Glutamatergic neuron (in vitro differentiated cells): ENCODE results near the gene TNS1. TPM values are rescaled to one million over a fixed set of nuclear protein-coding genes. Genes with fewer than 3 reads are reported as not detected.

Source experiments
- DNase-seq: peaks from one replicate; pipeline ENCODE4 v3.0.0; 2022
- H3K27ac Mint-ChIP-seq: one replicate; pipeline ENCODE4 v1.8.0; 2020; ENCODE audit warnings: mild to moderate bottlenecking, mixed read lengths, inconsistent platforms; ENCODE audit not compliant: unreplicated experiment
- H3K27me3 Mint-ChIP-seq: one replicate; pipeline ENCODE4 v1.8.0; 2020; ENCODE audit warnings: mild to moderate bottlenecking, moderate library complexity, mixed read lengths, inconsistent platforms; ENCODE audit not compliant: unreplicated experiment
- H3K36me3 Mint-ChIP-seq: one replicate; pipeline ENCODE4 v1.8.0; 2020; ENCODE audit warnings: mild to moderate bottlenecking, mixed read lengths, inconsistent platforms; ENCODE audit not compliant: unreplicated experiment
- H3K4me1 Mint-ChIP-seq: one replicate; pipeline ENCODE4 v1.8.0; 2020; ENCODE audit warnings: mild to moderate bottlenecking, low read depth, mixed read lengths, inconsistent platforms; ENCODE audit not compliant: unreplicated experiment
- H3K4me3 Mint-ChIP-seq: one replicate; pipeline ENCODE4 v1.8.0; 2020; ENCODE audit warnings: mild to moderate bottlenecking, mixed read lengths, inconsistent platforms; ENCODE audit not compliant: unreplicated experiment
- H3K9me3 Mint-ChIP-seq: one replicate; pipeline ENCODE4 v1.8.0; 2020; ENCODE audit warnings: mild to moderate bottlenecking, moderate library complexity, mixed read lengths, inconsistent platforms; ENCODE audit not compliant: unreplicated experiment
- CTCF ChIP-seq: fragments of 200-600 bp; sonication (generic); IDR thresholded peaks from one replicate; pipeline ENCODE4 v1.5.0; 2021; ENCODE audit not compliant: partially characterized antibody, unreplicated experiment
- total RNA-seq: library from RNA; stranded (reverse); fragmentation: NEBNext Ultra II Directional; extraction: Animal tissue kit (Norgen Biotek cat#: 25700); gene quantifications from one replicate; pipeline ENCODE4 v1.2.1, GENCODE V29; 2021; ENCODE audit not compliant: unreplicated experiment

Gene TNS1
- total RNA-seq, 1 donor from 2014 or later = 3.2 TPM

- DNase-seq = no peak
- no peaks in the 10 kb centered on the region for H3K9me3 Mint-ChIP-seq
- H3K27me3 Mint-ChIP-seq = peaks cover 5% of the 10 kb centered on the region
- no peaks in the 10 kb centered on the region for H3K36me3 Mint-ChIP-seq
- TF ChIP-seq CTCF = no peak
- H3K27ac Mint-ChIP-seq = no peak overlapping the region
- no peak overlapping the region for H3K4me3 Mint-ChIP-seq
- H3K4me1 Mint-ChIP-seq = peaks cover 4% of the 10 kb centered on the region
These were observed 203.8 kb downstream of the TNS1 start for GRCh38 chr2:217798743-217799562.

DNA sequence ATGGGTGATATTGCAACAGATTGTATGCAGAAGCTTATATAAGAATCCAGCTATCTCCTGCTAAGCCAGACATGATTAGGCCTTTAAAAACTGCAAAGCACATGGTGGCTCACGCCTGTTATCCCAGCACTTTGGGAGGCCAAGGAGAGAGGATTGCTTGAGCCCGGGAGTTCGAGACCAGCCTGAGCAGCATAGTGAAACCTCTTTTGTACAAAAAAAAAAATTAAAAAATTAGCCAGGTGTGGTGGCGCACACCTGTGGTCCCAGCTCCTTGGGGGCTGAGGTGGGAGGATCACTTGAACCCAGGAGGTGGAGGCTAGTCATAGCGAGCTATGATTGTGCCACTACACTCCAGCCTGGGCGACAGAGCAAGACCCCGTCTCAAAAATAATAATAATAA lies 204.6 kb downstream of the TNS1 start:
- Mint-ChIP-seq H3K27ac (no peak overlapping the region), H3K9me3 (no peaks in the 10 kb centered on the region), H3K36me3 (no peaks in the 10 kb centered on the region), H3K4me1 (peaks cover 4% of the 10 kb centered on the region), H3K27me3 (peaks cover 5% of the 10 kb centered on the region), H3K4me3 (no peak overlapping the region)
- no peak for TF ChIP-seq CTCF
- no peak for DNase-seq

DNA sequence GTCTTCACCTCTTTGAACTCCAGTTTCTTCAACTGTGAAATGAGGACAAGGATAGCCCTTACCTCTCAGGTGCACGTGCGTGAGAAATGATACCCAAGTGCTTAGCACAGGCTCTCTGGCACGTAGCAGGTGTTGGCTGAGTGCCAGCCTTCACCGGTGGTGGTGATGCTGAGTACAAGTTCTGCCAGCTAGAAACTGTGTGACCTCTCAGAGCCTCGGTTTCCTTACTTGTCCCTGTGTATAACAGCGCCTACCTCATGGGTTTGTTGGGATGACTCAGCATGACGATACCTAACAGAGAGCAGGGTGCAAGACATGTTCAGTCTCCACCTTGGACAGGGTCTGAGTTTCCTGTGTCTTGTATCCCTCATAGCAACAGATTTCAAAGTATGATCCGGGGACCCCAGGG lies 205.1 kb downstream of the TNS1 start:
- no peak overlapping the region for H3K4me3 Mint-ChIP-seq
- peaks cover 5% of the 10 kb centered on the region for H3K27me3 Mint-ChIP-seq
- no peak overlapping the region for H3K27ac Mint-ChIP-seq
- H3K9me3 Mint-ChIP-seq = no peaks in the 10 kb centered on the region
- H3K36me3 Mint-ChIP-seq = no peaks in the 10 kb centered on the region
- TF ChIP-seq CTCF = no peak
- DNase-seq = no peak
- peaks cover 4% of the 10 kb centered on the region for H3K4me1 Mint-ChIP-seq

- TF ChIP-seq CTCF = no peak
- H3K27ac Mint-ChIP-seq = no peak overlapping the region
- no peak for DNase-seq
- H3K4me1 Mint-ChIP-seq = peaks cover 4% of the 10 kb centered on the region
- no peaks in the 10 kb centered on the region for H3K36me3 Mint-ChIP-seq
- H3K4me3 Mint-ChIP-seq = no peak overlapping the region
- H3K27me3 Mint-ChIP-seq = peaks cover 5% of the 10 kb centered on the region
- no peaks in the 10 kb centered on the region for H3K9me3 Mint-ChIP-seq
These were observed 205.6 kb downstream of the TNS1 start for GRCh38 chr2:217797165-217797564.

GRCh38 chr2:217795706-217796465 lies 206.9 kb downstream of the TNS1 start:
- no peak overlapping the region for H3K4me3 Mint-ChIP-seq
- peaks cover 2% of the 10 kb centered on the region for H3K9me3 Mint-ChIP-seq
- H3K27ac Mint-ChIP-seq = no peak overlapping the region
- peaks cover 4% of the 10 kb centered on the region for H3K27me3 Mint-ChIP-seq
- no peaks in the 10 kb centered on the region for H3K36me3 Mint-ChIP-seq
- no peak for DNase-seq
- no peaks in the 10 kb centered on the region for H3K4me1 Mint-ChIP-seq
- no peak for TF ChIP-seq CTCF
